GM21423 (cell line): ENCODE results near the gene BSDC1.

ENCODE experiments used
- ATAC-seq: cut with Tn5 transposase; IDR thresholded peaks from one replicate; pipeline ENCODE4 v1.9.1; 2021; ENCODE audit warnings: mild to moderate bottlenecking, moderate library complexity; ENCODE audit not compliant: unreplicated experiment

BSDC1 gene

DNA sequence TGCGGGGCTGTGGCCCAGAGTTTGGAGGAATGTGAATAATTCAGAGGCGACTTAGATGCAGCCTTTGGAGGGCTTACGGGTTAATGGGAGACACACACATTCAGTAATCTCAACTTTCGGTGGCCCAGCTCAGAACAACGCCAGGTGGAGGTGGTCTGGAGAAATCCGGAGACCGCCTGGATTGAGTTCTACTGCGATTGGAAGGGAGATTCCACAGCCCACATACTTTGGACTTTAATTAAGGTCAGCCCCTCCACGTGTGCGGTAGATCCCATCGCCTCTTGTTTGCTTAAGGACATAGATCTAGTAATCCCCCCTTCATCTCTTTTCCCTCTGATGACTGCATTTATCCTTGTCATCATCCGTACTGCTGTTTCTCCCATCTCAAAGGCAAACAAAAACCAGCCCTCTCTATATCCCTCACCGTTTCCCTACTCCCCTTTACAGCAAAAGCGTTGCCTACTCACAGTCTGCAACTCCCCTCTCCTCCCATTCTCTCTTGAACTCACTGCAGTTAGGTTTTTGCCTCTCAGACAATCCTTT, 720 bp upstream of the BSDC1 start:
- ATAC-seq, result no peak

DNA sequence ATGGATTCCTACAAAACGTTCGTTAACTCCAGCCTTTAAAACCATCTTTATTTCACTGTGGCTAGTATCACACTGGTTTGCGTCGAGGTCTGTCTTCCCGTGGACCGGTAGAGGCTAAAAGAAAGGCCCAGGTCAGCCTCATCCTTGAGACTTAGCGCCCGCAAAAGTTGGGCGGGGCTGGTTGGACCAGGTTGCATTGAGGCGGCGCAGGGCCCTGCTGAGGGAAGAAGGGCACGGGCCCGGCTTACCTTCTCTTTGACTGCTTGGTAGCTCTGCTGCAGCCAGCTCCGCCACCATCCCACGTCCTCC, 455 bp downstream of the BSDC1 start:
- ATAC-seq, result peak; percentile 7

DNA sequence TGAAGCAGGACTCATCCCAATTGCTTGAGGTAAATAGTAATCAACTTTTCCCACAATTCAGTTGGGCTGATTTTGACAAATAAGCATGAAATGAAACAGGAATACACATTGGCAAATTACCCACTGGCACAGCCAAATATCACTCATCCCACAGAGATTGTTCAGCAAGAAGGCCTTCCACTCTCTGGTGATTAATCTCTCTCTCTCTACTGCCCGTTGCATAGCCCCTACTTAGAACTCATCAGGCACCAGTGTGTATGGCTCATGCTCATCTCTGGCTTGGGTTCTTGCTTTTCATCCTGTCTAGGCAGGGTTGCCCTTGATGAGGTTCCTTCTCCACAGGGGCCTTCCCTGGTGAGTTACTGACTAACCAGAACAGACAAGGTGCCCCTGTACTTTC, 1.1 kb downstream of the BSDC1 start:
- ATAC-seq, result no peak

DNA sequence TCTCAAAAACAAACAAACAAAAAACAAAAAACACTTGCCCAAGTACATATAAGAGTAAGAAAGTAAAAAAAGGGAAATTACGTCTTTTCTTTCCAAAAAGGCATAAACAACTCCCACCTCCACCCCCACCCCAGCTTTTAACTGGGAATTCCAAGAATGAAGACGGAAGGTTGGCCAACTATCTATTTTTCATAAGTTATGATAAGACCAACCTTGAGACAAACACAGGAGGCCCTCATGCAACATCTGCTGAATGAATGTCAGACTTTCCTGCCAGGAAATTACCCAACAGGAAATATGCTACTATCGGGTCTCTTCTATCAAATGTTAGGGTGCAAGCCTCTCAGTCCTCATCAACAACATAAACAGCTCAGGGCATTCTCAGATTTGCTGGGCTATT, 1.9 kb downstream of the BSDC1 start:
- ATAC-seq, result no peak

DNA sequence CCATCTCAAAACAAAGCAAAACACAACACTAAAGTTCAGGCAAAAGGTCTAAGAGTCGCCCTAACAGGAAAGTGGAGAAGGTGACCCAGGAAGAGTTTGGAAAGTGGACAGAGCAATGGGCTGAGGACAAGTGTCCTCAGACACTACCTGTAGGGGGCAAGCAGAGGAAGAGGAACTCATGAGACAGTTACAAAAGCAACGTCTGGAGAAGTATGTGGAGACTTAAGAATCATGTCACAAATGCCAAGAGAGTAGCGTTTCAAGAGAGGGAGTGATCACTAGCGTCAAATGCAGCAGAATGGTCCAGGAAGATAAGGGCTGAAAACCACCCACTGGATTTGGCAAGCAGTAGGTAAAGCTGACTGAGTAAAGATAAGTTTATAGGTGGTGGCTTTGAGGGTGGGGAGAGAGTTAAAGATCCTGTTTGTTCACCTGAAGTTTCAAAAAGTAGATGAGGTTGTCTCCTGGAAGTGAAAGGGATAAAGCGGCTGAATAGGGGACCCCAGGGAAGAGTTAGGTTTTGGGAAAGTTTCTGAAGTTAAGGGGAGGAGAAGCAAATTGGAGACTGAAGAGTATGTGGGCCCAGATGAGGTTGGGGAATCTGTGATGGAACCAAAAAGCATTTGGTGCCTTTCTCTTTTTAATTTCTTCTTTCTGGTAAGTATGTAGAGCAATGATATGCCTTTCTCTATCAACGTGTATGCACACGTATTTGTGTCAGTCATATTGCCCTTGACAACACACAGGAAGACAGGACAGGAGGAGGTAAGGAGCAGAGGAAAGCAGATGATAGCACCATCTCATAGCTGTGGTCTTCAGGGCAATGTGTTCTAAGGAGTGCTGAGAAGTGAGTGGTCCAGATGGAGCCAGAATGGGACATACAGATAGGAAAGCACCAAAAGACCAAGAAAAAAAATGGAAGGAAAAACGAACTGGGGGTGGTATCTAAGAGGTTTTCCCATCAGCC, 3.1 kb downstream of the BSDC1 start:
- ATAC-seq, result no peak

DNA sequence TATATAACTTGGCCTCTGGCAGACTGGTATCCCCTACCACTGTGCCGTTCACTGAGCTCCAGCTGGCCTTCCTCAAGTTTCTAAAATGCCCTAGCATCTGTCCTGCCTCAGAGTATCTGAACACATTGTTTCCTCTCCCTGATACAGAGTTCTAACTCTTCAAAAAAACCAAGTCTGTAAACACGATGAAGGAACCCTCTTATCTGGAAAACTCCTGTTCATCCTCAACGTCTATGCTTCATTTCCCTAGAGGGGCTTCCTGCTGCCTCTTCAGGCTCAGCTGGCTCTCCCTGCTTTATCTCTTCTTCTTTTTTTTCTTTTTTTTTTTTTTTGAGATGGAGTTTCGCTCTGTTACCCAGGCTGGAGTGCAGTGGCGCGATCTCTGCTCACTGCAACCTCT, 5.6 kb downstream of the BSDC1 start:
- ATAC-seq, result no peak

DNA sequence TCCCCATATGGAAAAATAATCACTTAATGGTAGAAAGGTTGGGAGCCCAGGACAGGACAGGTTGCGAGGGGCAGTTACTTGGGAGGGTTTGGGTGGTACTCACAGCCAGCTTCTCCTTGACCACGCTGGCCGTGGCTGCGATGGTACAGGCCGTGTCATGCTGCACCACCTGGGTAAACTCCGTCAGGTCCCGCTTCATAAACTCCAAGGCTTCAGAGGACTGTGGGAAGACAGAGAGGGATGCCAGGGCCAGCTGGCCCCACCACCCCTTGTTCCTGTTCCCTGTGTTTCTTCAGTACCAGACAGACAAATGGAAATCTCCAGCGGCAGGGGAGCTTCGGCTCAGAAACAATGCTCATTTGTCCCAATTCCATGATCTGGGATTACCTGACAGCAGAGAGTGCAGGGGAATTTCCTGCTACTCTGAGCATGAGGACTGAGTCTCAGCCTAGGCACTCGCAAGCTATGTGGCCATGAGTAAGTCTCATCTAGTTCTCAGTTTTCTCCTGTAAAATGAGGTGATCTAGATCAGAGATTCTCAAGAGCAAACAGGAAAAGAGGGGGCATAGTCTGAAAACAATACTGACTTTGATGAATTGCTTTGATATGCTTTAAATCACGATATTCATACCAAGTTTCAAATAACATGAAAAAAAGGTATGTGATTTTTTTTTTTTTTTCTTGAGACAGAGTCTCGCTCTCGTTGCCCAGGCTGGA, 7.4 kb downstream of the BSDC1 start:
- ATAC-seq, result no peak

DNA sequence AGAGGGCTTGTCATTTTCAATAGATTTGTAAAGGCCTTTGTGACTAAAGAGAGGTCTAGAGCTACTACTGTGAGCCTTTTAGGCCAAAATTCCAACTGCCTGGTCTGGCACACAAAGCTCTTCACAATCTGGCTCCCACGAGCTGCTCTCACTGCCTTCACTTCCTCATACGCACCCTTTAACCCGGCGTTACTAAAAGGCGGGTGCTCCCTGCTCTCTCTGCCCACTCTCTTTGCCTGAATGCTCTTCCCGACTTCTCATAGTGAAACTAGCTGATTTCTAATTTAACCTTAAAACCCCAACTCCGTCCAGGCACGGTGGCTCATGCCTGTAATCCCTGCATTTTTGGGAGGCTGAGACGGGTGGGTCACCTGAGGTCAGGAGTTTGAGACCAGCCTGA, 14.2 kb downstream of the BSDC1 start:
- no peak for ATAC-seq

DNA sequence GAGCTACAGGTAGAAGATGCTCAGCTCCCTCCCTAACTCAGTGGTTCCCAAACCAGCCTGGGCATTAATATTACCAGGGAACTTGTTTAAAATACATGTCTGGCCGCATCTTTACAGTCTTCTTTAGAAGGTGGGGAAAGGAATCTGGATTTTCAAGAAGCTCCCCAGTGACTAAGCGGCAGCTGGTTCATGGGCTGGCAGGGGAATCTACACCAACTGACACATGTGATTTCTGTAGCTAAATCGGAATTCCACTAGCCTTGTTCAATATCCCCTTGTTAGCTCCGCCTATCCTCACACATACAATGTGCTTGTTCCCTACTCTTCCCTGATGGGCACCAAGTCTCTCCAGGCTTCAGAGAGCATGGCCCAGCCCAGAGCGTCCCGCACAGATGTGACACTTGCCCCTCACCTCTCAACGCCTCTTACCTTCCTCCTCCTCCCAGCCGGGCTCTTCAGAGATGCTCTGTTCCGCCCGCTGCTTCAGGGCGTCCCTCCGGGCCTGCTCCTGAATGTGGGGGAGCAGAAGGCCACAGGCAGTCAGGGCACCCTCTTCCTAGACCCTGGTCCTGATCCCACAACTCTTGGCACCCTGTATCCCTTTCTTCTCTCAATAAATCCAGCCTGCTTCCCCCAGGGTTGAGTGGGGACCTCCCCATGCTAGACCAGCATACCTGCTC, 16.6 kb downstream of the BSDC1 start:
- no peak for ATAC-seq

DNA sequence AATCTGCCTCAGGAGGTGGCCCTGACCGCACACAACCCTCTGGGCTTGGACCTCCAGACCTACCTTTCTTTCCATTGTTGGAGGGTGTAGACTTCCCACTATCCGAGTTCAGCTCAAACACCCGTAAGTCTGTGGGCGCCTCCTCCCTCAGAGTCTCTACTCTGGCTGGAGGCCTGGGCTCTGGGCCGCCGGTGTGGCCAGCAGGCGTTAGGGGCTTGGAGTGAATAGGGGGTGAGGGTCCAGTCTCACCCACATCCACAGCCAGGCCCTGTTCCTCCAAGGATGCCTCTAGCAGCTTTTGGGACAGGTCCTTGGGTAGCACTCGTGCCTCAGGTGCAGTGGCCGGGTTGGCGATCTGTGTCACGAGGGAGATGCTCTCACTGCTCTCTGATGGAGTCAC, 18.0 kb downstream of the BSDC1 start:
- ATAC-seq, result no peak

DNA sequence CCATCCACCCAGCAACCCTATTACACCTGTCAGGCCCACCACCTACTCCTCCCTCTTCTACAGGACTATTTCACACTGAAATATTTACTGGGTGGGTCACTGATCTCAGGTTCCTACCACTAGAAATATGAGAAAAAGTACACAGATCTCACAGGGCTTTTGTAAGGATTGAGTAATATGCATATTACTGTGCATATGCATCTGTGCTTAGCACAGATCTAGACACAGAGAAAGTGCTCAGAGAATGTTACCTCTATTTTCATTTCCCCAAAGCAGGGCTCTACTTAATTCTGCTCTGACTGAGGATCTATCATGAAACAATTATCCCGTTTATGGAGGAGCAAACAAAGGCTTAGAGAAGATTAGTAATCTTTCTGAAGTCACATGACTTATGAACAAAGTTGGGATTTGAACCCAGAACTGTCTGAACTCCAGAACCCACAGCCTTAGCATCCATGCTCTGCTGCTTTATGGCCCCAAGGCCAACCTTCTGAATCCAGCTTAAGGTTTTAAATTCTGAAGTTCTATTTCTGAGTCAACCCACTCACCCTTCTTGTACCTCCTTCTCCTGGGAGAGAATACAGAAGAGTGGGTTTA, 20.1 kb downstream of the BSDC1 start:
- no peak for ATAC-seq

DNA sequence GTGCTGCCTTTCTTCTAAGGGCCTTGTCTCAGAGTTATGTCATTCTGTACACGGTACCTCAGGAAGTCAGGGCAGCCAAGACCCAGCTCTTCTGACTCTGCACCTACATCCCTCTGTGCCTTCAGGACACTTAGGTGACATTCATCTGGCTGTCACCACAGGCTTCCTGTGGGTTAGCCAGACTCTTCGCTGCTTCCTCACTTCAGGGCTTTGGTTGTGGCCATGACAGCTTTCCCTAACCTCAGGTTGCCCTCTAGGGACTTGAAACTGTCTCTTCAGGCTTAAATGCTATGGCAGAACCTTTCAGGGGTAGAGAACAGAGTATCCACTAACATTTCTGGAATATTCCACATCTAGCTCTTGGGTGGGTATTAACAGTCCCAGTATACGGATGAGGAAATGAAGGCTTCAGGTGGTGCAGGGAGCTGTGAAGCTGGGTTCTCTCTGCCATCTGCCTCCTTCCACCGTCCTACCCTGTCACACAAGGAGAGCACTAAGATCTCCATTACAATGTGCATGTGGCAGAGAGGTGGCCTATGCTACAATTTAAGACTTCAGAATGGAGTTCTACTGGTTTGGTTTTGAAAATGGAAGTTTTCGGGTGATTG, 22.0 kb downstream of the BSDC1 start:
- ATAC-seq, result peak; percentile 63

DNA sequence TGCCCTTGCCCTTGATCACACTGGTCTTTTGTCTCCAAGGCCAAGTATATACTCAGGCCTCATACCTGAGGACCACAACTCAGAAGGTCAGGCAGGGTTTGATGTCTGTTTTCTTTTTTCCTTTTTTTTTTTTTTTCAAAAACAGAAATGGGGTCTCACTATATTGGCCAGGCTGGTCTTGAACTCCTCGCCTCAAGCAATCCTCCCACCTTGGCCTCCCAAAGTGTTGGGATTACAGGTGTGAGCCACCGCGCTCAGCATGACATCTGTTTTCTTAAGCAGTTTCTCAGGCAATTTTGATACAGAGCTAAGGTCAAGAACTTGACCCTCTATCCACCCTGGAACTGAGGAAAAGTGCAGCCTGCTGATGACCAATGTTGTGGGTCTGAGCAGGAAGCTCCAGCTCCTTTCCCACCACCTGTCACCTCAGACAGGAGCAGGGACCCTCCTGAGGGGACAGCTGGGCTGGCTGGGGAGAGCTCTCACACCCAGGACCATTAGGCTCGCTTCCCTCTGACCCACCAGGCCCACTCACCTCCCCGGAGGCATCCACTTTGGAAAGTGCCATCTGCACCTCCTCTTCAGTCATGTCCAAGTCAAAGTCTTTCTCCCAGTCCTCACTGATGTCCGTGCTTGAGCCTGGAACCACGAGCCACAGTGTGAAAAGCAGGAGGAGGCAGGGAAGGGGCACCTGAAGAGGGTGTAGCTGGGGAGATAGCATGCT, 26.2 kb downstream of the BSDC1 start:
- no peak for ATAC-seq

DNA sequence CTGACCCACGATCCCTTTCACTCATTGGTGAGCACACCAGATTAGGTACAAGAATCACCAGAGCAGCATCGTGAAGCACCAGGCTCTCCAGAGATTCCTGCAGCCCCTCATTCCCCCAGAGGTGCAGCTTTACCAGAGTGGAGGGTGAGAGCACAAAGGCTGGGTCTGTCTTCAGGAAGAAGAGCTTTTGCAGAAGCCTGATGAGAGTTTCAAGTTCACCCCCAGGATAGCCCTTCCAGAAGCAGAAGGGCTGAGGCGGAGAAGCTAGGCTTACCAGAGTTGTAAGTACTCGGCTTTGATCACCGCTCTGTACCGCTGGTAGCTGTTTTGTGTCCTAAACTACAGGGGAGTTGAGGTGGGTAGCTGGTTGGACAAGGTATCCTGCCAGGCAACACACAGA, 28.8 kb downstream of the BSDC1 start:
- no peak for ATAC-seq

DNA sequence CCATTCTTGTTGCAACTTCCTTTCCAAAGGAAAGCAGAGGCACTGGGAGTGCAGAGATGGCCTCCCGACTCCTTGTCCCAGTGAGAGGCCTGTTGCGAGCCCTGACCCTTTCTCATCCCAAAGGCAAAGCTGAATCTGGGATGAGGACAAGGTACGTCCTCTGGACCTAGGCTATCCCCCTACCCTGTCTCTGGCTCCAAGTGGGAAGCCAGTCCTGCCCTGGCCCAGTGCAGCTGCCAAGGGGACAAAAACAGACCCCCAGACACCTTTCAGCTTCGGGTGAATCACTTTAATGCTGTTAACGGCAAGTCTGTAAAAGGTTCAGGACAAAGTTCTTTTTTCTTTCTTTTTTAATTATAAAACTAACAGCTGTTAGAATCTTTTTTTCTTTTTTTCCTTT, 29.4 kb downstream of the BSDC1 start:
- ATAC-seq, result no peak

DNA sequence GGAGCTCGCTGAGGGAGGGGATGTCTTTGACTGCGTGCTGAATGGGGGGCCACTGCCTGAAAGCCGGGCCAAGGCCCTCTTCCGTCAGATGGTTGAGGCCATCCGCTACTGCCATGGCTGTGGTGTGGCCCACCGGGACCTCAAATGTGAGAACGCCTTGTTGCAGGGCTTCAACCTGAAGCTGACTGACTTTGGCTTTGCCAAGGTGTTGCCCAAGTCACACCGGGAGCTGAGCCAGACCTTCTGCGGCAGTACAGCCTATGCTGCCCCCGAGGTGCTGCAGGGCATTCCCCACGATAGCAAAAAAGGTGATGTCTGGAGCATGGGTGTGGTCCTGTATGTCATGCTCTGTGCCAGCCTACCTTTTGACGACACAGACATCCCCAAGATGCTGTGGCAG, 30.5 kb downstream of the BSDC1 start:
- ATAC-seq, result no peak

DNA sequence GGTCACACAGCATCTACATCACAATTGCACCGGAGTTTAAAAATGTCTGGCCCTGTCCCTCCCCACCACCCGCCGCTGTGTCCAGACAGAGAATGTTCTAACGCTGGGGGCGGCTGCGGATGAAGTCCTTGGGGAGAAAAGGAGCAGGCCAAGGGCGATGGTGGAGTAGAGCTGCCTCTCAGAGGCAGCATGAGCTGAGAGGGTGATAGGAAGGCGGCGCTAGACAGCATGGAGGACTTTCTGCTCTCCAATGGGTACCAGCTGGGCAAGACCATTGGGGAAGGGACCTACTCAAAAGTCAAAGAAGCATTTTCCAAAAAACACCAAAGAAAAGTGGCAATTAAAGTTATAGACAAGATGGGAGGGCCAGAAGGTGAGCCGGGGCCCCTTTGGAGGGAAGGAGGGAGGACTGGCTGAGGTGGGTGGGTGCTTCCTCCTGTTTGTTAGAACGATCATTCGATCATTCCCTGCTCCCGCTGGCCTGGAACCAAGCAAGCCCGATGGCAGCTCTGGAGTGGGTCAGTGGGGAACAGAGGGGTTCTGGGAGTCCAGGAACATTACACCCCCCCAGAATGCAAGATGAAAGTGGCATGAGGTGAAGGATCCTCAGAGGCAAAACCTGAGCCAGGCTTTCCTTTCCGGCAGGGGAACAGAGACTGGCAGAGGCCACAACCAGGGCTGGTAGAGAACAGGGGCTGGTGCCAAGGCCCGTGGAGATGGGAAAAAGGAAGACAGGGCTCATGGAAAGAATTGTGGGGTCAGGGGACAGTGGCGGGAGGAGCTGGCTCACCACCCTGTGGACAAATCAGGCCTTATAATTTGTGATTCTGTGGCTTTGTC, 31.5 kb downstream of the BSDC1 start, which contains the start of the genes FAM229A and TSSK3:
TSS of gene FAM229A (minus strand) at position 12 of the 840 bp plus-strand sequence. CDS start 394 bp downstream, outside the sequence.
TSS of gene TSSK3 (plus strand) at position 66 of the 840 bp plus-strand sequence. CDS start at position 229, 163 bp downstream.
- no peak for ATAC-seq

DNA sequence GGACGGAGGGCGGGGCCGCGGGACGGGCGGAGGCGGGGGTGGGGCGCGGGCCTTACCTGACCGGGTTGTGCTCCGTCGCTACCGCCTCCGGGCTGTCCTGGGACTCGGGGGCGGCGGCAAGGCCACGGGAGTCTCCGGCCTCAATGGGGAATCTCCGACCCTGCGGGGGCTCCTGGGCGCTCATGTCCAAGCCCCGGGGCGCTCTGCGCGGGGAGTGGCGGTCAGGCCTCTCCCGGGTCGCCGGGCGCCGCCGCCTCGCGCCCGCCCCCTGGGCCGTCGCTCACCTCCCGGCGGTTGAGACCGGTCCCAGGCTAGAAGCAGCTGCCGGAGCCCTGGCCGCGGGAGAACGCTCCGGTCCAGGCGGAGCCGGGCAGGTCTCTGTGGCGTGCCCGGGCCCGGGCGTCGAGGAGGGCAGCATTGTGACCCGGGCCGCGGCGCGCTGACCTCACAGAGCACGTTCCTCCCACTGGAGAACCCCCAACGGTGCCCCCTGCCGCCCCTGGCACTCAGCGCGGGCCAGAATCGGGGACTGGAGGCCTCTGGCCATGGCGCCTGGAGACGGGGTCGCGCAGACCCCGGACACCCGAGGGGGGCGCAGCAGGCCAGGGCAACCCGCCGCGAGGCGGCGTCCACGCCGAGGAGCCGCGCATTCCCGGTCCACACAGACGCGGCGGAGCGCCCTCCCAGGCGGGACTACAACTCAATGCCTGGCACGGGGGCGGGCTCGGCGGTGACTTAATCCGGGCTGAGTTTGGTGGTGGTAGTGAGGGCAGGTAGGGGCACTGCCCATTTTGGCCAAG, 32.4 kb downstream of the BSDC1 start:
- ATAC-seq, result no peak
